ENCODE measurements around the gene ZRANB3. TPM values are rescaled to one million over a fixed set of nuclear protein-coding genes. Genes with fewer than 3 reads are reported as not detected.

ZRANB3 gene
- total RNA-seq, 1 donor from 2014 or later = 8.9 TPM

- Histone ChIP-seq H3K9me3 (ENCODE audit: insufficient read depth, low read depth, low read length) (no peaks in the 10 kb centered on the region), H3K4me1 (ENCODE audit: insufficient read depth, low read length) (peaks cover 2% of the 10 kb centered on the region), H3K9ac (ENCODE audit: low read length) (peak overlapping the region; percentile 31), H3K36me3 (ENCODE audit: insufficient read depth, low read length) (no peaks in the 10 kb centered on the region), H3K27me3 (ENCODE audit: insufficient read depth, low read length) (no peaks in the 10 kb centered on the region), H3K4me2 (ENCODE audit: low read length) (peak overlapping the region; percentile 93), H4K20me1 (ENCODE audit: insufficient read depth, low read length) (peaks cover 7% of the 10 kb centered on the region), H3K4me3 (ENCODE audit: insufficient read depth, low read depth, low read length) (peak overlapping the region; percentile 27), H2AFZ (ENCODE audit: low read depth, low read length) (no peak overlapping the region), H3K27ac (ENCODE audit: low read depth, low read length) (no peak overlapping the region), H3K79me2 (ENCODE audit: insufficient read depth, low read length) (peaks cover 72% of the 10 kb centered on the region)
- no peak overlapping the region for H3K27ac Mint-ChIP-seq (ENCODE audit: unreplicated experiment)
- TF ChIP-seq CTCF (IDR thresholded peaks at IDR 0.05; ENCODE audit: insufficient read depth, low read depth, low read length) (no peak), EZH2 (IDR thresholded peaks at IDR 0.05; ENCODE audit: insufficient read depth, low read length) (no peak)
- no peak for FAIRE-seq
- H3K4me1 Mint-ChIP-seq (ENCODE audit: low read depth, unreplicated experiment) = peaks cover 3% of the 10 kb centered on the region
- no peak for DNase-seq (ENCODE audit: low read depth)
- H3K9me3 Mint-ChIP-seq (ENCODE audit: unreplicated experiment) = no peaks in the 10 kb centered on the region
- no peaks in the 10 kb centered on the region for H3K27me3 Mint-ChIP-seq (ENCODE audit: low read depth, unreplicated experiment)
- no peaks in the 10 kb centered on the region for H3K36me3 Mint-ChIP-seq (ENCODE audit: low read depth, unreplicated experiment)
- H3K4me3 Mint-ChIP-seq (ENCODE audit: unreplicated experiment) = no peak overlapping the region
These were observed 1.6 kb upstream of the ZRANB3 start for GRCh38 chr2:135532581-135532980.

DNA sequence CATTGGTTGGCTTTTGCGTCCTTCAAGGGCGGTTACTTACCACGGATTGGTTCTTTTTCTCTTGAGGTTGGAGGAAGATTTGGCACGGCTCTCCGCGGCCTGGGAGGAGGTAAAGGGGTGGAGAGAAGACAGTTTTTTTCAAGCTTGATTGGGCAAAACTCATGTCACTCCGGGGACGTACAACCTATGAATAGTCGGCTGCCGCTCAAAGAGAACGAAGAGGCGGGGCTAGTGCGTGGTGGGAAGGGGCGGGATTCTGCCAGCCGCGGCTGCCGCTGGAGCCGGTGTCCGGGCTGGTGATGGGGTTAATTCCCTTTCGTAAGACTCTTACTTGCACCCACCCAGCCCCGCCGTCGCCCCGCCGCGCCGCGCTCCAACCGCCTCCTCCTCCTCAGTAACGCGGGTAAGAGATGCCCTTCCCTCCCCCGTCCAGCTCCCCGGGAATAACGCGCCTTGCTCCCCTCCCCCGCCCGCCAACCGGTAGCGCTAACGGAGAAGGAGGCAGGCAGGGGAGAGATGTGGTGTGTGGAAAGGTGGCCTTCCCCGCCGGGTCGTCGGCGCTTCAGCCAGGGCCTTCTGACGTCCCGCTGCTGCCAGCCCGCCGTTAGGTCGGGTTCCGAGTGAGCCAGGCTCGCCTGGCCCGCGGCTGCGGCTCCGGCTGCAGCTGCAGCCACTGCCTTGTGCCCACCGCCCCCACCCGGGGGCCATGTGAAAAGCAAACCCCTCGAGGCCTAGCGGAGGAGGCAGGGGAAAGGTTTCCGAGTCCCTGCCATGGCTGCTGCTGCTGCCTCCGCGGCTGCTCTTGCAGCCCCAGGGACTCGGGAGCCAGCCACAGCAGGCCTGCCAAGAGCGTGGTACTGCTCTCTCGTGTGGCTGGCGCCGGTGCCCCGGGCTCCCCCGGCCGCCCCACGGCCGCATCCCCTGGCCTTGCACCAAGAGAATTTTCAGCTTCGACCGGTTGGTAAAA lies 496 bp upstream of the ZRANB3 start, which contains the start of gene R3HDM1:
TSS of gene R3HDM1 (plus strand) at position 254 of the 967 bp plus-strand sequence. CDS start 73,362 bp downstream, outside the sequence.
- Histone ChIP-seq H2AFZ (ENCODE audit: low read depth, low read length) (peak within 1 kb of the TSS; percentile 90), H3K36me3 (ENCODE audit: insufficient read depth, low read length) (no peaks in the 10 kb centered on the region), H3K9ac (ENCODE audit: low read length) (peak within 1 kb of the TSS; percentile 93), H3K9me3 (ENCODE audit: insufficient read depth, low read depth, low read length) (no peaks in the 10 kb centered on the region), H3K79me2 (ENCODE audit: insufficient read depth, low read length) (peaks cover 62% of the 10 kb centered on the region), H3K27ac (ENCODE audit: low read depth, low read length) (peak within 1 kb of the TSS; percentile 97), H3K4me3 (ENCODE audit: insufficient read depth, low read depth, low read length) (peak within 1 kb of the TSS; percentile 95), H4K20me1 (ENCODE audit: insufficient read depth, low read length) (peaks cover 6% of the 10 kb centered on the region), H3K4me1 (ENCODE audit: insufficient read depth, low read length) (peaks cover 2% of the 10 kb centered on the region), H3K27me3 (ENCODE audit: insufficient read depth, low read length) (no peaks in the 10 kb centered on the region), H3K4me2 (ENCODE audit: low read length) (peak within 1 kb of the TSS; percentile 93)
- TF ChIP-seq CTCF (IDR thresholded peaks at IDR 0.05; ENCODE audit: insufficient read depth, low read depth, low read length) (no peak), EZH2 (IDR thresholded peaks at IDR 0.05; ENCODE audit: insufficient read depth, low read length) (no peak)
- Mint-ChIP-seq H3K27ac (ENCODE audit: unreplicated experiment) (peak within 1 kb of the TSS; percentile 67), H3K27me3 (ENCODE audit: low read depth, unreplicated experiment) (no peaks in the 10 kb centered on the region), H3K9me3 (ENCODE audit: unreplicated experiment) (no peaks in the 10 kb centered on the region), H3K4me3 (ENCODE audit: unreplicated experiment) (no peak within 1 kb of the TSS), H3K36me3 (ENCODE audit: low read depth, unreplicated experiment) (no peaks in the 10 kb centered on the region), H3K4me1 (ENCODE audit: low read depth, unreplicated experiment) (peaks cover 3% of the 10 kb centered on the region)
- peak; percentile 100 for DNase-seq (ENCODE audit: low read depth)
- FAIRE-seq = peak; percentile 65
